ENCODE results near the gene HNRNPA2B1.

HNRNPA2B1 gene

GRCh38 chr7:26145238-26145637, 55.3 kb downstream of the HNRNPA2B1 start:
- DNase-seq (ENCODE audit: low spot score): no peak

GRCh38 chr7:26144184-26145080, 56.1 kb downstream of the HNRNPA2B1 start:
- no peak for DNase-seq (ENCODE audit: low spot score)

GRCh38 chr7:26143298-26144048, 57.1 kb downstream of the HNRNPA2B1 start:
- no peak for DNase-seq (ENCODE audit: low spot score)

GRCh38 chr7:26141077-26141476, 59.5 kb downstream of the HNRNPA2B1 start:
- no peak for DNase-seq (ENCODE audit: low spot score)

- DNase-seq (ENCODE audit: low spot score): no peak
These were observed 60.2 kb downstream of the HNRNPA2B1 start for GRCh38 chr7:26140380-26140779.
